HEK293 (cell line): ENCODE measurements around the gene FAM13B.

Source experiments
- CTCF ChIA-PET: fragments of 350-600 bp; formaldehyde crosslinking; extraction: SDS; loops from one replicate; lab custom pipeline; 2021; ENCODE audit warnings: antibody characterized with exemption; lab: Yijun Ruan, JAX
- POLR2A ChIA-PET: fragments of 300-600 bp; formaldehyde crosslinking; extraction: SDS; loops from one replicate; lab custom pipeline; 2020; ENCODE audit warnings: antibody characterized with exemption, inconsistent platforms; lab: Yijun Ruan, JAX
- H3K27ac ChIP-seq: fragments of 200-500 bp; sonication (Bioruptor generic); 2 replicates; pipeline ENCODE4 v1.5.1; 2014; ENCODE audit warnings: low read depth, low read length, control low read depth, inconsistent platforms; ENCODE audit errors: extremely low read depth
- H3K36me3 ChIP-seq, 2 experiments: fragments of 200-500 bp in 1 of 2; sonication (Bioruptor generic) in 1 of 2; 1 replicate in 1 of 2; 2 replicates in 1 of 2; pipeline ENCODE4 v1.5.1; 2014 to 2017; ENCODE audit warnings: inconsistent platforms in 2 of 2, low read length in 2 of 2; ENCODE audit not compliant: control insufficient read depth in 2 of 2, insufficient read depth in 1 of 2
- H3K4me1 ChIP-seq: fragments of 200-500 bp; sonication (Bioruptor generic); 2 replicates; pipeline ENCODE4 v1.5.1; 2014; ENCODE audit warnings: mild to moderate bottlenecking, low read length, inconsistent platforms; ENCODE audit not compliant: control insufficient read depth, insufficient read depth
- H3K4me3 ChIP-seq: 2 replicates; pipeline ENCODE4 v1.5.1; 2011; ENCODE audit warnings: low read depth, mild to moderate bottlenecking, control low read depth, low read length, moderate library complexity
- H3K9me3 ChIP-seq: fragments of 200-500 bp; sonication (Bioruptor generic); 2 replicates; pipeline ENCODE4 v1.5.1; 2014; ENCODE audit warnings: low read depth, low read length, inconsistent platforms; ENCODE audit not compliant: control insufficient read depth, insufficient read depth
- HOXC10 ChIP-seq: sonication (generic); formaldehyde crosslinking; IDR thresholded peaks from 2 replicates; pipeline ENCODE4 v1.8.1; 2023; ENCODE audit warnings: mild to moderate bottlenecking, missing genetic modification reagents
- KLF1 ChIP-seq: fragments of 450-650 bp; formaldehyde crosslinking; IDR thresholded peaks from 2 replicates; pipeline ENCODE4 v1.5.1; 2016; ENCODE audit warnings: missing biosample characterization, missing genetic modification characterization
- MEIS1 ChIP-seq: sonication (generic); formaldehyde crosslinking; IDR thresholded peaks from 2 replicates; pipeline ENCODE4 v1.8.1; 2022; ENCODE audit warnings: missing genetic modification reagents, mild to moderate bottlenecking, borderline replicate concordance
- WT1 ChIP-seq: fragments of 450-650 bp; formaldehyde crosslinking; IDR thresholded peaks from 2 replicates; pipeline ENCODE4 v1.5.1; 2016; ENCODE audit warnings: missing biosample characterization, missing genetic modification characterization
- ZBTB11 ChIP-seq: fragments of 450-650 bp; formaldehyde crosslinking; conservative IDR thresholded peaks from 2 replicates; pipeline ENCODE4 v1.5.1; 2016; ENCODE audit warnings: low read depth, missing biosample characterization, missing genetic modification characterization
- ZNF112 ChIP-seq: fragments of 450-650 bp; formaldehyde crosslinking; IDR thresholded peaks from 2 replicates; pipeline ENCODE4 v1.5.0; 2017; ENCODE audit warnings: missing biosample characterization, missing genetic modification characterization
- ZNF202 ChIP-seq: fragments of 450-650 bp; formaldehyde crosslinking; IDR thresholded peaks from 2 replicates; pipeline ENCODE4 v1.5.1; 2016; ENCODE audit warnings: missing biosample characterization, missing genetic modification characterization, borderline replicate concordance
- ZNF292 ChIP-seq: fragments of 450-650 bp; formaldehyde crosslinking; IDR thresholded peaks from 2 replicates; pipeline ENCODE4 v1.5.1; 2016; ENCODE audit warnings: low read depth, missing biosample characterization, missing genetic modification characterization, borderline replicate concordance
- ZNF391 ChIP-seq: fragments of 450-650 bp; formaldehyde crosslinking; IDR thresholded peaks from 2 replicates; pipeline ENCODE4 v1.5.1; 2016; ENCODE audit warnings: low read depth, missing biosample characterization, missing genetic modification characterization, borderline replicate concordance
- ZNF555 ChIP-seq: fragments of 450-650 bp; formaldehyde crosslinking; conservative IDR thresholded peaks from 2 replicates; pipeline ENCODE4 v1.5.1; 2017; ENCODE audit warnings: missing biosample characterization, mild to moderate bottlenecking, missing genetic modification characterization, inconsistent platforms
- ZNF558 ChIP-seq: fragments of 450-650 bp; formaldehyde crosslinking; IDR thresholded peaks from 2 replicates; pipeline ENCODE4 v1.5.1; 2016; ENCODE audit warnings: missing biosample characterization, missing genetic modification characterization
- ZNF610 ChIP-seq: fragments of 450-650 bp; formaldehyde crosslinking; IDR thresholded peaks from 2 replicates; pipeline ENCODE4 v1.5.1; 2016; ENCODE audit warnings: missing biosample characterization, missing genetic modification characterization, borderline replicate concordance
- ZNF660 ChIP-seq: fragments of 450-650 bp; IDR thresholded peaks from 2 replicates; pipeline ENCODE4 v1.5.1; 2018; ENCODE audit warnings: missing biosample characterization, mild to moderate bottlenecking, missing genetic modification characterization
- ZNF791 ChIP-seq: fragments of 450-650 bp; formaldehyde crosslinking; IDR thresholded peaks from 2 replicates; pipeline ENCODE4 v1.5.1; 2016; ENCODE audit warnings: missing biosample characterization, missing genetic modification characterization
- ZSCAN23 ChIP-seq: fragments of 450-650 bp; formaldehyde crosslinking; IDR thresholded peaks from 2 replicates; pipeline ENCODE4 v1.5.1; 2016; ENCODE audit warnings: missing biosample characterization, missing genetic modification characterization

FAM13B gene

GRCh38 chr5:138011991-138012390, 20.9 kb downstream of the FAM13B start:
- POLR2A ChIA-PET: interaction anchor here (0.9 kb wide), 1 partner anchor 90 kb away, joined by 4 read pairs; no protein-coding TSS in a partner anchor
- Histone ChIP-seq H3K9me3 (no peaks in the 10 kb centered on the region), H3K36me3 (peaks cover 61 to 69% of the 10 kb centered on the region in 2 experiments), H3K27ac (no peak overlapping the region)
- CTCF ChIA-PET: interaction anchor here (0.6 to 1.0 kb wide), 2 partner anchors 22 to 23 kb away, joined by 3 read pairs; no protein-coding TSS in a partner anchor
- TF ChIP-seq ZNF791 (tag by site-specific recombination) (no peak), KLF1 (tag by site-specific recombination) (no peak), ZNF112 (no peak), ZSCAN23 (tag by site-specific recombination) (no peak), ZNF610 (tag by site-specific recombination) (no peak), ZNF391 (tag by site-specific recombination) (no peak), MEIS1 (no peak), ZBTB11 (tag by site-specific recombination) (no peak)
- TF ChIP-seq, all 188 proteins: peak for 0
- no peak overlapping the region for H3K4me3 ChIP-seq
- no peaks in the 10 kb centered on the region for H3K4me1 ChIP-seq

GRCh38 chr5:138000102-138000723, 32.7 kb downstream of the FAM13B start:
- POLR2A ChIA-PET: interaction anchor here (0.8 kb wide), 1 partner anchor 66 kb away, joined by 3 read pairs; no protein-coding TSS in a partner anchor
- Histone ChIP-seq H3K36me3 (peaks cover 10 to 39% of the 10 kb centered on the region in 2 experiments), H3K27ac (no peak overlapping the region), H3K9me3 (no peaks in the 10 kb centered on the region), H3K4me1 (peaks cover 6% of the 10 kb centered on the region), H3K4me3 (no peak overlapping the region)
- CTCF ChIA-PET: interaction anchor here (1.2 to 1.7 kb wide), 3 partner anchors 35 to 223 kb away, joined by 3 to 7 read pairs (median 4); no protein-coding TSS in a partner anchor
- TF ChIP-seq ZNF558 (tag by site-specific recombination): no peak
- TF ChIP-seq ZNF555: no peak
- TF ChIP-seq ZNF660 (tag by site-specific recombination): no peak
- TF ChIP-seq ZNF292 (tag by site-specific recombination): no peak
- TF ChIP-seq ZNF202: no peak
- TF ChIP-seq WT1 (tag by site-specific recombination): peak; percentile 61; the same call in 1 of the 2 replicates
- no peak for TF ChIP-seq HOXC10 (CRISPR knock-in tag)
- no peak for TF ChIP-seq ZBTB11 (tag by site-specific recombination)
